ENCODE data around the gene RNF13.

Gene RNF13

DNA sequence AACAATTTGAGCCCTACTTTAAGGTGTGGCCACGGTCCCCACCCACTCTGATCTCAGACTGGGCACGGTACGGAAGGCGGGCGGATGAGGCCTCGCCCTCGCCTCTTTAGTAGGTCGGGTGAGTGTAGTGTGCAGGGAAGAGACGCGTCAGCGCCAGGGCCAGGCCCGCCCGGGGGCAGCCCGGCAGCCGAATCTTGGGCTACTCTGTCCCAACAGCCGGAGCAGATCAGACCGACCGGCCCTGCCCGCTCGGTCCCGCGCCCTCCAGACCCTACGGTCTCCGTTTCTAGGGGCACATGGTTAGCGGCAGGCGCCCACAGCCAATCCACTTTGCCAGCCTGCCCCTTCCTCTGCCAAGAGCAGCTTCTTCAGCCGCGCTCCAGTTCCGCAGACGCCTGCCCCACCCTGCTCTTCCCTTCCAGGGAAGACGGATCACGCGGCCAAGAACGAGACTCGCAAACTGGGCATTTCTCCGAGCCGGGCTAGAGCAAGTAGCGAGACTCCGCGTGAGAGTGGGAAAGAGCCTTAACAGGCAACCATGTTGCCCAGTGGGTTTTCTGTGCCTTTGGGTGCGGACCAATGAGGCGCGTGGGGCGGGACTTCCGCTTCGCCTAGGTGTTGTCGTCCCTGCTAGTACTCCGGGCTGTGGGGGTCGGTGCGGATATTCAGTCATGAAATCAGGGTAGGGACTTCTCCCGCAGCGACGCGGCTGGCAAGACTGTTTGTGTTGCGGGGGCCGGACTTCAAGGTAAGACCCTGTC, at the start of gene RNF13:
RNF13 (plus strand) TSS at position 610 of the 761 bp plus-strand sequence. CDS start 32,812 bp downstream, outside the sequence.
- peak within 1 kb of the TSS; percentile 98 for H3K27ac Mint-ChIP-seq

DNA sequence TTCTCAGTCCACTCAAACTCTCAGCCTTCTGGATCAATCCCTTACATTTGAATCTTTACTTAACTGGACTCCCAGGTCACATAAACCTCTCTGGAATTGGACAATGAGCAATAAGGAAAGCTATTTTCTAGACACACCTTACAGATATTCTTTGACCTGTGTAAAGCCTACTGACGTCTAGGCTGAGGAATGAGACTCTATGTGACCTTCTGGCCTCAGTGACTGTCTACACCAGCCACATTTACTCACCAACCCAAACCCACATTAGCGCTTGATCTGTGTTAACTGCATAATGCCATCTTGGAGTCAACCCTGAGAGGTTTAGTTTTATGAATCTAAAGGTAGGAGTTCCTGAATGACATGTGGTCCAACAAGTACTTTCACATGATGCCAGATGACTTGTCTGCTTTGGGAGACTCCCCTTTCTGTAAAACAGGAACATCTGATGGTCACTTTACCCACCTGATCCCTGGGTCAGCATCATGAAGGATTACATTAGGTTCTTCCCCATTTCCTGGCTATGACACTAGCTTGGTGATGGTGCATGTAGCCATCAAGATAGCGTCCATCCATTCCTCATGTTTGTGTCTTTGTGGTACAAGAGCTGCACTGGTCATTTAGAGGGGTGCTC, 49.3 kb upstream of the RNF13 start:
- H3K36me3 Mint-ChIP-seq = no peaks in the 10 kb centered on the region
- H3K9me3 Mint-ChIP-seq = no peaks in the 10 kb centered on the region
- no peak for ATAC-seq
- no peak overlapping the region for H3K27ac Mint-ChIP-seq
- H3K27me3 Mint-ChIP-seq = peaks cover 9% of the 10 kb centered on the region
- H3K4me1 Mint-ChIP-seq = no peaks in the 10 kb centered on the region
- no peak overlapping the region for H3K4me3 Mint-ChIP-seq

More for the DNA sequence above, at the start of gene RNF13:
- Mint-ChIP-seq H3K9me3 (no peaks in the 10 kb centered on the region), H3K4me1 (peaks cover 61% of the 10 kb centered on the region), H3K36me3 (peaks cover 12% of the 10 kb centered on the region), H3K4me3 (peak within 1 kb of the TSS; percentile 98), H3K27me3 (no peaks in the 10 kb centered on the region)
- peak; percentile 97 for ATAC-seq

DNA sequence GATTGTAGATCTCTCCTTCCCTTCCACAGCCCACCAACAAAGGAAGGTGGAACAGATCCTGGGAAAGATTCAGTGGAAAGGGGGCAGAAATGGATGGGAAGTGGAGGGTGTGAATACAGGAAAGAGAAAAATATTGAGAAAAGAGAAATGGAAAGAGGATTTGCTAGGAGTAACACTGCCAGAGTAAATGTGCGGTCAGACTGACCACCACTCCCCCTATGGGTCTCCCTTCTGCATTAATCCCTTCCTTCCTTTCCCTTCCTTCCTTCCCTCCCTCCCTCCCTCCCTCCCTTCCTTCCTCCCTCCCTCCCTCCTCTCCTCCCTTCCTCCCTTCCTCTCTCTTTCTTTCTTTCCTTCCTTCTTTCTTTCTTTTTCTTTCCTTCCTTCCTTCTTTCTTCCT, 48.7 kb upstream of the RNF13 start:
- no peak overlapping the region for H3K27ac Mint-ChIP-seq
- no peaks in the 10 kb centered on the region for H3K4me1 Mint-ChIP-seq

DNA sequence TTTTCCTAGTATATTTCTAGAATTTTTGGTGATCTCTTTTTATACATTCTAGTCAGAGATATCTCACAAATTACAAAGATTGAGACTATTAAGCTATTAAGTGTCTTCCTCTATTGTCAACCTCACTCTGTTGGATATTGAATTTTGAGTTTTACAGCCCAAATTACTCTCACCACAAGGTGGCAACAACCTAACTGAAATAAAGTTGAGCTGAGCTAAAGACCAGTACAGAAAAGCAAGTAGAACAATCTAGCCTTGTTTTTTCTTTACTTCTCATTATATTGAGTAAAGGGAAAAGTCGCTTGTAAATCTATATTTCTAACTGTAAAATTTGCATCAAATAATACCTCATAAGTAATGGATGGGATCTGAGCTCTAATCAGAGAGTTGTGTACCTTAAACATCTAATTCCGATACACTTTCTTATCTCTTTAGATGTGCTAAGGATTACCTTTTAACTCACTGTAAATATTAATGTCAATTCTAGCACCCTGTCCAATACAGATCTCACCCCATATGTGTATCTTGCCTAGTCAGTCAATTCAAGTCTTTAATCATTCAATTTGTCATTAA, 47.2 kb upstream of the RNF13 start:
- H3K36me3 Mint-ChIP-seq = no peaks in the 10 kb centered on the region
- H3K27ac Mint-ChIP-seq = no peak overlapping the region
- H3K4me3 Mint-ChIP-seq = no peak overlapping the region
- no peaks in the 10 kb centered on the region for H3K9me3 Mint-ChIP-seq
- no peak for ATAC-seq
- peaks cover 10% of the 10 kb centered on the region for H3K27me3 Mint-ChIP-seq
- no peaks in the 10 kb centered on the region for H3K4me1 Mint-ChIP-seq

More for the DNA sequence above, 48.7 kb upstream of the RNF13 start:
- H3K4me3 Mint-ChIP-seq = no peak overlapping the region
- no peaks in the 10 kb centered on the region for H3K36me3 Mint-ChIP-seq
- no peak for ATAC-seq
- H3K9me3 Mint-ChIP-seq = no peaks in the 10 kb centered on the region
- peaks cover 9% of the 10 kb centered on the region for H3K27me3 Mint-ChIP-seq

GRCh38 chr3:149767720-149768119, 45.3 kb upstream of the RNF13 start:
- Mint-ChIP-seq H3K27me3 (peaks cover 21% of the 10 kb centered on the region), H3K4me3 (no peak overlapping the region), H3K9me3 (no peaks in the 10 kb centered on the region), H3K36me3 (no peaks in the 10 kb centered on the region), H3K4me1 (no peaks in the 10 kb centered on the region), H3K27ac (no peak overlapping the region)
- no peak for ATAC-seq

DNA sequence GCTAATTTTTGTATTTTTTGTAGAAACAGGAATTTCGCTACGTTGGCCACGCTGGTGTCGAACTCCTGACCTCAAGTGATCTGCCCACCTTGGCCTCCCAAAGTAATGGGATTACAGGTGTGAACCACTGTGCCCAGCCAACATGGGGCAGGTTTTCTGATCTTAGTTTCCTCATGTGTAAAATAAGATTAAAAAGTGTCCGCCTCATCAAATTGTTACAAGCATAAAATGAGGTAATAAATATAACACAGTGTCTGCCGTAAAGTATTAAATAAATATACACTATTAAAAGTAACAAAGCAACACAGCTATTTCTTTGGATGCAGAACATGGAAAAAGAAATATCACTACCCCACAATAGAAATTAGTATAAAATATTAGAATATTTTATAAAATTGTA, 44.3 kb upstream of the RNF13 start:
- no peak for ATAC-seq
- Mint-ChIP-seq H3K4me1 (no peaks in the 10 kb centered on the region), H3K4me3 (no peak overlapping the region), H3K9me3 (no peaks in the 10 kb centered on the region), H3K27ac (no peak overlapping the region), H3K27me3 (peaks cover 21% of the 10 kb centered on the region), H3K36me3 (no peaks in the 10 kb centered on the region)

- H3K27ac Mint-ChIP-seq = no peak overlapping the region
- peaks cover 21% of the 10 kb centered on the region for H3K27me3 Mint-ChIP-seq
- H3K9me3 Mint-ChIP-seq = no peaks in the 10 kb centered on the region
- ATAC-seq = no peak
- H3K4me1 Mint-ChIP-seq = no peaks in the 10 kb centered on the region
- no peaks in the 10 kb centered on the region for H3K36me3 Mint-ChIP-seq
- no peak overlapping the region for H3K4me3 Mint-ChIP-seq
These were observed 42.8 kb upstream of the RNF13 start for GRCh38 chr3:149770246-149770645.

DNA sequence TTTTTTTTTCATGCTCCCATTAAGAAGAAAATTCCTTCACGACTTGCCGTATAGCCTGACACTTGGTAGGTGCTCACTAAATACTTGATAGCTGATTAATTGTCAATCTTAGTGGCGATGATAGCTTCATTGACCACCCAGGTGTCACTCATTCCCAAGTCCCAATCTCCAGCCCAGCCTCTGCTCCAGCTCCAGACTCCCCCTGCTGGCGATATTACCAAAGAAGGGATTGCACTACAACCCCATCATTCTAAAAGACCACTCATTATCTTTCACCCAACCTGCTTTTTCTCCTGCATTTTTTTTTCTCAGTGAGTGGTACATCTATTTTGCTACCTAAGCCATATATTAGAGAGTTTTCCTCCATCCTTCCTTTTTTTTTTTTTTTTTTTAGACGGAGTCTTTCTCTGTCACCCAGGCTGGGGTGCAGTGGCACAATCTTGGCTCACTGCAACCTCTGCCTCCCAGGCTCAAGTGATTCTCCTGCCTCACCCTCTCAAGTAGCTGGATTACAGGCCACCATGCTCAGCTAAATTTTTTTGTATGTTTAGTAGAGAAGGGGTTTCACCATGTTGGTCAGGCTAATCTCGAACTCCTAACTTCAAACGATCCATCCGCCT, 41.3 kb upstream of the RNF13 start:
- ATAC-seq = peak; percentile 51
- H3K4me1 Mint-ChIP-seq = no peaks in the 10 kb centered on the region
- H3K27ac Mint-ChIP-seq = no peak overlapping the region
- peaks cover 12% of the 10 kb centered on the region for H3K27me3 Mint-ChIP-seq
- no peaks in the 10 kb centered on the region for H3K9me3 Mint-ChIP-seq
- no peaks in the 10 kb centered on the region for H3K36me3 Mint-ChIP-seq
- no peak overlapping the region for H3K4me3 Mint-ChIP-seq

DNA sequence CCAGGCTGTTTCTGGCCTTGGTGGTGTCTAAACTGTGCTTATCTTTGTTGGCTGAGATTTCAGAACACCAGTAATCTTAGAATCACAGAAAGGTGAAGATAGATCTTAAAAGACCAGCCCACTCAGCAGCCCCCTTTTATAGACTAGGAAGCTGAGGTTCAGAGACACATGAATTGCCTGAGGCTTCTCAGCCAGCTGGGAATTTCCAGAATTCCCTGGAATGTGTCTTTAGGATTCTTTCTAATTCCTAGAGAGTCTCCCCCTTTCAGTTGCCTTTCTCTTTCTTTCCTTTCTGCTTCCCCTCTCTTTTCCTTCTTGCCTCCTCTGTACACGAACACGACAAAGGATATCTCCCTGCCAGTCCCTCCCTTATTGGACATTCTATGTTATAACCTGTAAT, 40.2 kb upstream of the RNF13 start:
- no peak for ATAC-seq
- H3K27me3 Mint-ChIP-seq = peaks cover 22% of the 10 kb centered on the region
- no peak overlapping the region for H3K27ac Mint-ChIP-seq
- no peaks in the 10 kb centered on the region for H3K36me3 Mint-ChIP-seq
- H3K9me3 Mint-ChIP-seq = no peaks in the 10 kb centered on the region
- no peak overlapping the region for H3K4me3 Mint-ChIP-seq
- no peaks in the 10 kb centered on the region for H3K4me1 Mint-ChIP-seq

DNA sequence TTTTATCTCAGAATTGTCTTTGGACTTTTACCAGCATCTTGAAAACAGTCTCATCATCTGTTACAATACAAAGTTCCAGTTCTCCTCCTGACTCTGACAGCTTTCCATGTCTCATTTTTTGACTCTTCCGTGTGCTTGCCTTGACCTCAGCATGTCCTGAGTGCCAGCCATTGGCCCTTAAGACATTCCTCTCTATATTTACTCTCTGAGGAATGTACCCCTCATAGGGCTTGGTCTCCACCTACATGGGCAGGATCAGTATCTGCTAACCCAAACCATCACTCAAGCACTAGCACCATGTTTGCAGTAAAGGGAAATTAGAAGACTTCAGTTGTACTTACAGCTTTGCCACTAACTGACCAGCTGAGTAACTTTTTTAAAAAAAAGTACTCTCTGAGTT, 36.8 kb upstream of the RNF13 start:
- ATAC-seq = no peak
- Mint-ChIP-seq H3K36me3 (no peaks in the 10 kb centered on the region), H3K4me3 (no peak overlapping the region), H3K4me1 (peaks cover 11% of the 10 kb centered on the region), H3K9me3 (no peaks in the 10 kb centered on the region), H3K27ac (no peak overlapping the region), H3K27me3 (peaks cover 18% of the 10 kb centered on the region)

DNA sequence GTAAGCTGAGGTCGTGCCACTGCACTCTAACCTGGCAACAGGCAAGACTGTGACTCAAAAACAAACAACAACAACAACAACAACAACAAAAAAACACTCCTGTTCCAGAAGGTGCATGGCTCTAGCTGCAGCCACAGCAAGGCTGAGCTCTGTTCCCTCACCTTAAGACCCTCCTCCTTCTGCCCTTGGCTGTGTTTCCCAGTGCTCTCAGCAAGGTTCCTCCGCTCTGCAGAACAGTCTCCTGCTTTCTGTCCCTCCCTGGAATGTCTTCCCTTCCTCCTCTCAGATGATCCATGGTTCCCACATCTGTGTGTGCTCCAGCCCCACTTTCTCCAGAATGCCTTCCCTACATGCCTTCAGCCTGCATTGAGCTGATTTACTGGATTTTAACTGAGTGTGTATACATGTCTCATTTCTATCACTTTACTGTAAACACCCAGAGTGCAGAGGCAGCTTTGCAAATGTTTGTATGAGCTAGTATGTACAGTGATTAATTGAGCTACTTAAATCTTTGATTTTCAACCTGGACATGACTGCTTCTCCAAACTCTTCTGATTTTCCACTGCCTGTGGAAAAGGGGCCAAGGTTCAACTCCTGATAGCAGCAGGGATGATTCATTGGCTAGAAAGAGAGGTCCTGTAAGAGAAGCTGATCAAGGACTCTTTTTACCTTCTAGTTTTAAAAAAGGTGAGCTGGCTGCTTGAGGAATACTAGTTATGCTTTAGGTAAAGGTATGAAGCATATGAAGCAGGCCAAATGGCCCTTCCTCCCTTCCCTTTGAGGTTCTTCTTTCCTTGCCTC, 35.4 kb upstream of the RNF13 start:
- no peak for ATAC-seq
- Mint-ChIP-seq H3K4me1 (peaks cover 18% of the 10 kb centered on the region), H3K9me3 (no peaks in the 10 kb centered on the region), H3K4me3 (no peak overlapping the region), H3K27me3 (peaks cover 10% of the 10 kb centered on the region), H3K36me3 (no peaks in the 10 kb centered on the region), H3K27ac (peak overlapping the region; percentile 5)

- Mint-ChIP-seq H3K4me1 (peaks cover 32% of the 10 kb centered on the region), H3K27me3 (peaks cover 10% of the 10 kb centered on the region), H3K9me3 (no peaks in the 10 kb centered on the region), H3K27ac (peak overlapping the region; percentile 85), H3K4me3 (peak overlapping the region; percentile 68), H3K36me3 (no peaks in the 10 kb centered on the region)
- no peak for ATAC-seq
These were observed 31.8 kb upstream of the RNF13 start for GRCh38 chr3:149781211-149781610.

GRCh38 chr3:149781741-149782140, 31.3 kb upstream of the RNF13 start:
- Mint-ChIP-seq H3K9me3 (no peaks in the 10 kb centered on the region), H3K27ac (peak overlapping the region; percentile 85), H3K36me3 (no peaks in the 10 kb centered on the region), H3K27me3 (peaks cover 10% of the 10 kb centered on the region), H3K4me1 (peaks cover 32% of the 10 kb centered on the region), H3K4me3 (peak overlapping the region; percentile 64)
- ATAC-seq = no peak

- no peak for ATAC-seq
- Mint-ChIP-seq H3K4me1 (peaks cover 32% of the 10 kb centered on the region), H3K36me3 (no peaks in the 10 kb centered on the region), H3K27ac (peak overlapping the region; percentile 84), H3K4me3 (no peak overlapping the region), H3K9me3 (no peaks in the 10 kb centered on the region), H3K27me3 (no peaks in the 10 kb centered on the region)
These were observed 29.4 kb upstream of the RNF13 start for GRCh38 chr3:149783576-149783975.

All from stimulated activated memory B cell treated with anti-CD40 and anti-IgM and Interleukin-4, amounts not matched to agents 10 μg/mL and 1 μg/mL and 100 μg/mL, for 72 hours (primary cell).